Peyer's patch (tissue), 4 donors: Measurements from ENCODE around the gene TOP1. TPM values are rescaled to one million over a fixed set of nuclear protein-coding genes. Genes with fewer than 3 reads are reported as not detected.

Experiments used
- DNase-seq, 3 donors: peaks; one replicate each; pipeline ENCODE4 v3.0.0-alpha.2; 2017 to 2019
- H3K27ac ChIP-seq, 4 donors: fragments of 200-600 bp; sonication (generic); one replicate each; pipeline ENCODE4 v1.5.1; 2016 to 2019
- H3K27me3 ChIP-seq, 2 donors: fragments of 200-600 bp; sonication (generic); one replicate each; pipeline ENCODE4 v1.5.1; 2019
- H3K36me3 ChIP-seq, 3 donors: fragments of 200-600 bp; sonication (generic); one replicate each; pipeline ENCODE4 v1.5.1; 2016 to 2019
- H3K4me1 ChIP-seq, 4 donors: fragments of 200-600 bp; sonication (generic); one replicate each; pipeline ENCODE4 v1.5.1; 2016 to 2019
- H3K4me3 ChIP-seq, 4 donors: fragments of 200-600 bp; sonication (generic); 1 replicate in 3 of 4; 2 replicates in 1 of 4; pipeline ENCODE4 v1.5.1; 2016 to 2019; ENCODE audit warnings: mild to moderate bottlenecking in 1 of 4
- H3K9me3 ChIP-seq, 4 donors: fragments of 200-600 bp; sonication (generic); one replicate each; pipeline ENCODE4 v1.5.1; 2016 to 2019; ENCODE audit warnings: mild to moderate bottlenecking in 1 of 4
- POLR2A ChIP-seq, 2 donors: fragments of 450-650 bp; IDR thresholded peaks; one replicate each; pipeline ENCODE4 v1.5.1; 2017; ENCODE audit warnings: antibody characterized with exemption in 2 of 2, mild to moderate bottlenecking in 2 of 2, moderate library complexity in 2 of 2
- total RNA-seq, 4 donors: library from RNA; depleted of rRNA; stranded (reverse); fragments of >200 nt; gene quantifications; one replicate each; pipeline ENCODE4 v1.1.0, GENCODE V29; 2016
- TF ChIP-seq, protein P1 (sequence below), 6 experiments: fragments of 450-650 bp in 4 of 6; fragments of 200-600 bp in 2 of 6; sonication (generic) in 1 of 6; IDR thresholded peaks; one replicate each; pipeline ENCODE4 v1.5.1; 2017 to 2019; ENCODE audit warnings: antibody characterized with exemption in 6 of 6, mild to moderate bottlenecking in 3 of 6, moderate library complexity in 1 of 6

The TOP1 gene
- total RNA-seq, 4 donors from 2014 or later, result 34.4 to 72.6 (median 39.8) TPM

DNA sequence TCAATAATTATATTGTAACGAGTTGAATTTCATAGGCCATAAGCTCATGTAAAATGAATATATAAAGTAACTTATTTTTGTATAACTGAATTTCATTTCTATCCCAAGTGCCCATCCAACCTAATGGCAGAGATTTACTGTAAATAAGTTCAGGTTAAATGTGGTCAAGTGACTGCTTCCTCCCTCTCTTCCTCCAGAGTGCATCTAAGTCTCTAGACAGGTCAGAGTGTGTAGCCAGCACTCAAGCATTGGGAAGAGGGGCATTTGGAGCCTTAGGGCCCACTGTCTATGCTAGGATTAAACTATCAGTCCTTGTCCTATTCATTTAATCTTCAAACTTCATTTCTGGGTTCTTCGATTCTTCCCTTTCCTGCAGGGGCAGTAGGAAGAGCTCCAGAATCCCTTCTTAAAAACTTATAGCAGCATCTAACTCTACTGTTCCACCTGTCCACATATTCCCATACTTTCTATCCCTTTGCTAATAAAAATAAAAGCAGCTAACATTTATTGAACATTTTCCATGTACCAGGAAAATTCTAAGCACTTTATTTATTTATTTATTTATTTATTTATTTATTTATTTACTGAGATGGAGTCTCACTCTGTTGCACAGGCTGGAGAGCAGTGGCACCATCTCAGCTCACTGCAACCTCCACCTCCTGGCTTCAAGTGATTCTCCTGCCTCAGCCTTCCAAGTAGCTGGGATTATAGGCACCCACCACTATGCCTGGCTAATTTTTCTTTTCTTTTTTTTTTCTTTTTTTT lies 36.1 kb upstream of the TOP1 start:
- H3K4me3 ChIP-seq, result no peak overlapping the region

DNA sequence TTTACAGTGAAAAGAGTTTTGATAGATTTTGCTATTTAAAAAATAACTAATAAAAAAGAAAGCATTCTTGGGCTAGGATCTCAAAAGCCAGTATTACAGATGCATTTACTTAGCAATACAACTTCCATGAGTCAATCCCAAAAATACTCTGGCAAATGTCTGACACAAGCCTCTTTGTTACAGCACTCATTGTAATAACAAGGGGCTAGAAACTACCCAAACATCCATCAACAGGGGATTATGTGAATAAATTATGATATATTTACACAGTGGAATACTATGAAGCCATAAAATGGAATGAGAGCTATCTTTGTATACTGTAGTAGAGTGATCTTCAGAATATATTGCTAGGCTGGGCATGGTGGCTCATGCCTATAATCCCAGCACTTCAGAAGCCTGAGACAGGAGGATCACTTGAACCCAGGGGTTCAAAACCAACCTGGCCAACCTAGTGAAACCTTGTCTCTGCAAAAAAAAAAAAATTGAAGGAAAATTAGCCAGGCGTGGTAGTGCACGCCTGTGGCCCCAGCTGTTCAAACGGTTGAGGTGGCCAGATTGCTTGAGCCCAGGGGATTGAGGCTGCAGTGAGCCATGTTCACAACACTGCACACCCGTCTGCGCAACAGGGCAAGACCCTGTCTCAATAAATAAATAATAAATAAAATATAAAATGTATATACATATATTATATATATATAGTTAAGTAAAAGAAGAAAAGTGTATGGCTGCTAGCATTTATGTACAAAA lies 34.7 kb upstream of the TOP1 start:
- H3K36me3 ChIP-seq, result no peaks in the 10 kb centered on the region
- no peak for TF ChIP-seq POLR2A (IDR thresholded peaks at IDR 0.05)
- TF ChIP-seq, protein P1, sequence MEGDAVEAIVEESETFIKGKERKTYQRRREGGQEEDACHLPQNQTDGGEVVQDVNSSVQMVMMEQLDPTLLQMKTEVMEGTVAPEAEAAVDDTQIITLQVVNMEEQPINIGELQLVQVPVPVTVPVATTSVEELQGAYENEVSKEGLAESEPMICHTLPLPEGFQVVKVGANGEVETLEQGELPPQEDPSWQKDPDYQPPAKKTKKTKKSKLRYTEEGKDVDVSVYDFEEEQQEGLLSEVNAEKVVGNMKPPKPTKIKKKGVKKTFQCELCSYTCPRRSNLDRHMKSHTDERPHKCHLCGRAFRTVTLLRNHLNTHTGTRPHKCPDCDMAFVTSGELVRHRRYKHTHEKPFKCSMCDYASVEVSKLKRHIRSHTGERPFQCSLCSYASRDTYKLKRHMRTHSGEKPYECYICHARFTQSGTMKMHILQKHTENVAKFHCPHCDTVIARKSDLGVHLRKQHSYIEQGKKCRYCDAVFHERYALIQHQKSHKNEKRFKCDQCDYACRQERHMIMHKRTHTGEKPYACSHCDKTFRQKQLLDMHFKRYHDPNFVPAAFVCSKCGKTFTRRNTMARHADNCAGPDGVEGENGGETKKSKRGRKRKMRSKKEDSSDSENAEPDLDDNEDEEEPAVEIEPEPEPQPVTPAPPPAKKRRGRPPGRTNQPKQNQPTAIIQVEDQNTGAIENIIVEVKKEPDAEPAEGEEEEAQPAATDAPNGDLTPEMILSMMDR (IDR thresholded peaks at IDR 0.05), result no peak
- H3K27me3 ChIP-seq, result no peaks in the 10 kb centered on the region
- no peaks in the 10 kb centered on the region for H3K9me3 ChIP-seq
- H3K27ac ChIP-seq, result no peak overlapping the region
- DNase-seq, result no peak
- peaks cover 0 to 12% (median 7%) of the 10 kb centered on the region in 4 donors for H3K4me1 ChIP-seq
- no peak overlapping the region for H3K4me3 ChIP-seq

More for the DNA sequence above, 36.1 kb upstream of the TOP1 start:
- TF ChIP-seq POLR2A (IDR thresholded peaks at IDR 0.05), result no peak
- TF ChIP-seq, protein P1 (IDR thresholded peaks at IDR 0.05), result no peak
- Histone ChIP-seq H3K27me3 (no peaks in the 10 kb centered on the region), H3K4me1 (peaks cover 0 to 12% (median 7%) of the 10 kb centered on the region in 4 donors), H3K27ac (peak overlapping the region in 1 of 4 donors; percentile 64), H3K9me3 (no peaks in the 10 kb centered on the region), H3K36me3 (no peaks in the 10 kb centered on the region)
- DNase-seq, result no peak

DNA sequence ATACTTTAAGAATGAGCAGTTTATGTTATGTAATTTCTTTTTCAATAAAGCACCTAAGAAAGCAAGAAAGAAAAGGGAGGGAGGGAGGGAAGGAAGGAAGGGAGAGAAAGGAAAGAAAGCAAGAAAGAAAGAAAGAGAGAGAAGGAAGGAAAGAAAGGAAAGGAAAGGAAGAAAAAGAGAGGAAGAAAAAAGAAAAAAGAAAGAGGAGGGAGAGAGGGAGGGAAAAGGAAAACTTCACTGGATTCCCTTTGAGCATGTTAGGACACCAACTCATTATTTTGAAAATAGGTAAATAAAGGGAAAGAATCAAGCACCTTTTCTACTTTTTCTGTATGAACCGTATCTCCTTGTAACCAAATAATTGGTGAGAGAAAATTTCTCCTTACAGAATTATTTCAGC lies 32.3 kb upstream of the TOP1 start:
- TF ChIP-seq POLR2A (IDR thresholded peaks at IDR 0.05), result no peak
- TF ChIP-seq, protein P1 (IDR thresholded peaks at IDR 0.05), result no peak
- H3K9me3 ChIP-seq, result no peaks in the 10 kb centered on the region
- peaks cover 0 to 2% (median 0%) of the 10 kb centered on the region in 4 donors for H3K4me1 ChIP-seq
- H3K4me3 ChIP-seq, result no peak overlapping the region
- H3K27ac ChIP-seq, result no peak overlapping the region
- no peaks in the 10 kb centered on the region for H3K27me3 ChIP-seq
- H3K36me3 ChIP-seq, result no peaks in the 10 kb centered on the region
- DNase-seq, result no peak

DNA sequence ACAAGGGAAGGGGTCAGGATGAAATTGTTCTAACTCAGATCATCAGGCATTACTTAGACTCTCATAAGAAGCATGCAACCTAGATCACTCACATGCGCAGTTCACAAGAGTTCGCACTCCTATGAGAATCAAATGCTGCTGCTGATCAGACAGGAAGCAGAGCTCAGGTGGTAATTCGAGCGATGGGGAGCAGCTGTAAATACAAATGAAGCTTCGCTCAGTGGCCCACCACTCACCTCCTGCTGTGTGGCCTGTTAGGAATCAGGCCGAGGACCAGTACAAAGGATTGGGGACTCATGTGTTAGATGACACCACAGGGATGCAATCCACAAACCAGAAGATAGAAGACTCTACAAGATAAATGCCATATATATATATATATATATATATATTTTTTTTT lies 31.5 kb upstream of the TOP1 start:
- Histone ChIP-seq H3K4me3 (no peak overlapping the region), H3K36me3 (no peaks in the 10 kb centered on the region), H3K4me1 (no peaks in the 10 kb centered on the region), H3K9me3 (no peaks in the 10 kb centered on the region), H3K27ac (no peak overlapping the region), H3K27me3 (no peaks in the 10 kb centered on the region)
- DNase-seq, result no peak
- TF ChIP-seq POLR2A (IDR thresholded peaks at IDR 0.05), result no peak
- TF ChIP-seq, protein P1 (IDR thresholded peaks at IDR 0.05), result no peak

DNA sequence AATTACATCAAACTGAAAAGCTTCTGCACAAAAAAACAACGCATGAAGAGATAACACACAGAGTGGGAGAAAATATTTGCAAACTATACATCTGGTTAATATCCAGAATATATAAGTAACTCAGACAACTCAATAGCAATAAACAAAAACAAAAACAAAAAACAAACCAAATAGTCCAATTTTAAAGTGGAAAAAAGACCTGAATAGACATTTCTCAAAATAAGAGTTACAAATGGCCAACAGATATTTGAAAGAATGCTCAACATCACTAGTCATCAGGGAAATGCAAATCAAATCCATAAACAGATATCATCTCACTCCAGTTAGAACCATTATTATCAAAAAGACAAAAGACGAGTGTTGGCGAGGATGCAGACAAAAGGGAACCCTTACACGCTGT lies 28.8 kb upstream of the TOP1 start:
- Histone ChIP-seq H3K36me3 (no peaks in the 10 kb centered on the region), H3K4me1 (peaks cover 0 to 20% (median 10%) of the 10 kb centered on the region in 4 donors), H3K27me3 (no peaks in the 10 kb centered on the region), H3K27ac (no peak overlapping the region), H3K9me3 (no peaks in the 10 kb centered on the region), H3K4me3 (no peak overlapping the region)
- no peak for TF ChIP-seq POLR2A (IDR thresholded peaks at IDR 0.05)
- TF ChIP-seq, protein P1 (IDR thresholded peaks at IDR 0.05), result no peak
- no peak for DNase-seq
